Measurements from ENCODE around the gene CCDC18.

DNA sequence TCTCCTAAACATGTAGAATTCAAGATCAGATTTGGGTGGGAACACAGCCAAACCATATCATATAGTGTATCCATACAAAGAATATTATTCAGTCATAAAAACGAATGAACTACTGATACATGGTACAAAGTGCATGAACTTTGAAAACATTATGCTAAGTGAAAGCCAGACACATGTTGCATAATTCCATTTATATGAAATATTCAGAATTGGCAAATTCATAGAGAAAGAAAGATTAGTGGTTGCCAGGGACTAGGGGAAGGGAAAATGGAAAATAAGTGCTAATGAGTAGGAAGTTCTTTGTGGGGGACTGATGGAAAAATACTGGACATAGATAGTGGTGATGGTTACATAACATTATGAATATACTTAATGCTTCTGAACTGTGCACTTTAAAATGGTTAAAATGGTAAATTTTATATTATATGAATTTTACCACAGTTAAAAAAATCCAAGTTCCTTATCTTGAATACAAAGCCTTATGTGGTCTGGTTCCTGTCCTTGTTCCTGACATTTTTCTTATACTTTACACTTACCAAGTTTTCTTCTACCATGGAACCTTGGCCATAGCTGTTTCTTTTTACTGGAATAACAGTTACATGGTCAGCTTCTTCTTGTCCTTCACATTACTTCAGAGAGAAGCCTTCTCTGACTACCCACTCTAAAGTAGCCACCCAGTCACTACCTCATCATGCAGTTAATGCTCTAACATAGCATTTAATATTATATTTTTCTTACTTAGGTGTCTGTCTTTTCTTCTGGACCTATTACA lies 64.0 kb downstream of the CCDC18 start:
- no peak for TF ChIP-seq CTCF (IDR thresholded peaks at IDR 0.05)
- TF ChIP-seq ZFX (IDR thresholded peaks at IDR 0.05; ENCODE audit: borderline replicate concordance) = no peak
